HepG2 (cell line): ENCODE data around the gene ARHGAP5. TPM values are rescaled to one million over a fixed set of nuclear protein-coding genes. Genes with fewer than 3 reads are reported as not detected.

Experiments
- FOXK2 ChIP-seq: fragments of 450-650 bp; IDR thresholded peaks from 2 replicates; pipeline ENCODE4 v1.6.1; 2016
- GLI4 ChIP-seq: sonication (generic); formaldehyde crosslinking; IDR thresholded peaks from 2 replicates; pipeline ENCODE4 v1.5.1; 2020; ENCODE audit warnings: missing genetic modification reagents, mild to moderate bottlenecking, moderate library complexity, borderline replicate concordance
- HMGA1 ChIP-seq: sonication (generic); formaldehyde crosslinking; conservative IDR thresholded peaks from 2 replicates; pipeline ENCODE4 v1.4.0; 2020; ENCODE audit warnings: missing genetic modification reagents
- IRF9 ChIP-seq: sonication (generic); formaldehyde crosslinking; IDR thresholded peaks from 2 replicates; pipeline ENCODE4 v1.8.0; 2022; ENCODE audit warnings: missing genetic modification reagents, mild to moderate bottlenecking, borderline replicate concordance
- KAT2B ChIP-seq: fragments of 150-350 bp; IDR thresholded peaks from 2 replicates; pipeline ENCODE4 v1.6.1; 2014; ENCODE audit warnings: low read depth, low read length, borderline replicate concordance
- KDM4B ChIP-seq: sonication (generic); formaldehyde crosslinking; IDR thresholded peaks from 2 replicates; pipeline ENCODE4 v1.4.0; 2020; ENCODE audit warnings: missing genetic modification reagents
- POLR2A ChIP-seq, 2 experiments: IDR thresholded peaks; 2 replicates each; pipeline ENCODE4 v1.6.1; 2011; ENCODE audit warnings: low read depth in 2 of 2, low read length in 2 of 2, mild to moderate bottlenecking in 1 of 2, moderate library complexity in 1 of 2; ENCODE audit not compliant: insufficient read depth in 1 of 2
- POLR2G ChIP-seq: fragments of 200-400 bp; formaldehyde crosslinking; IDR thresholded peaks from 2 replicates; pipeline ENCODE4 v1.6.1; 2018; ENCODE audit warnings: mild to moderate bottlenecking, low read depth, low read length, moderate library complexity
- SP1 ChIP-seq, 2 experiments: fragments of 450-650 bp in 1 of 2; sonication (generic) in 1 of 2; formaldehyde crosslinking in 1 of 2; IDR thresholded peaks; 2 replicates each; pipeline versions ENCODE4 v1.4.0 to v1.6.1; 2016 to 2020; ENCODE audit warnings: missing genetic modification reagents in 1 of 2
- TGIF2 ChIP-seq: IDR thresholded peaks from 2 replicates; pipeline ENCODE4 v1.6.1; 2016; ENCODE audit warnings: control low read depth, missing compliant biosample characterization
- TIGD3 ChIP-seq: sonication (generic); formaldehyde crosslinking; IDR thresholded peaks from 2 replicates; pipeline ENCODE4 v1.5.1; 2020; ENCODE audit warnings: mild to moderate bottlenecking, missing genetic modification reagents, borderline replicate concordance
- ZKSCAN5 ChIP-seq: sonication (generic); formaldehyde crosslinking; IDR thresholded peaks from 2 replicates; pipeline ENCODE4 v1.5.1; 2020; ENCODE audit warnings: mild to moderate bottlenecking, missing genetic modification reagents
- ZNF143 ChIP-seq: sonication (generic); formaldehyde crosslinking; IDR thresholded peaks from 2 replicates; pipeline ENCODE4 v1.4.0; 2020; ENCODE audit warnings: missing genetic modification reagents
- ZNF205 ChIP-seq: IDR thresholded peaks from 2 replicates; pipeline ENCODE4 v1.6.1; 2018; ENCODE audit warnings: missing biosample characterization, missing genetic modification reagents
- ZNF280B ChIP-seq: sonication (generic); formaldehyde crosslinking; IDR thresholded peaks from 2 replicates; pipeline ENCODE4 v1.5.0; 2020; ENCODE audit warnings: missing genetic modification reagents, mild to moderate bottlenecking, borderline replicate concordance
- ZNF281 ChIP-seq: sonication (generic); formaldehyde crosslinking; IDR thresholded peaks from 2 replicates; pipeline ENCODE4 v1.4.0; 2020; ENCODE audit warnings: missing genetic modification reagents, borderline replicate concordance
- ZNF672 ChIP-seq: sonication (generic); formaldehyde crosslinking; IDR thresholded peaks from 2 replicates; pipeline ENCODE4 v1.8.1; 2022; ENCODE audit warnings: missing genetic modification reagents
- ZSCAN12 ChIP-seq: sonication (generic); formaldehyde crosslinking; IDR thresholded peaks from 2 replicates; pipeline ENCODE4 v1.9.0; 2021; ENCODE audit warnings: mild to moderate bottlenecking, missing genetic modification reagents
- polyA plus RNA-seq, 8 experiments: library from polyadenylated mRNA; depleted of rRNA in 3 of 8; stranded (reverse) in 7 of 8; unstranded in 1 of 8; fragments of >200 nt; fragmentation: Illumina TruSeq in 4 of 8; extraction: Trizol in 4 of 8; gene quantifications; 2 replicates each; pipeline versions ENCODE4 v1.2.1 to v1.2.3, GENCODE V29; 2011 to 2016; ENCODE audit warnings: low read depth in 4 of 8, missing spikeins in 1 of 8, mixed read lengths in 1 of 8; ENCODE audit not compliant: insufficient read depth in 1 of 8
- total RNA-seq, 5 experiments: library from RNA; depleted of rRNA; stranded (reverse); fragments of >200 nt; fragmentation: Illumina TruSeq; extraction: Trizol; gene quantifications; 2 replicates each; pipeline ENCODE4 v1.2.3, GENCODE V29; 2016; ENCODE audit warnings: low read depth in 1 of 5
- TF ChIP-seq, protein P1 (sequence below): sonication (generic); formaldehyde crosslinking; conservative IDR thresholded peaks from 2 replicates; pipeline ENCODE4 v1.8.0; 2022; ENCODE audit warnings: low read depth, missing genetic modification reagents
- TF ChIP-seq, protein P2 (sequence below): sonication (generic); formaldehyde crosslinking; IDR thresholded peaks from 2 replicates; pipeline ENCODE4 v1.8.1; 2023; ENCODE audit warnings: missing genetic modification reagents, inconsistent platforms, borderline replicate concordance

ARHGAP5 gene
- total and polyA plus RNA-seq, 2 of the 13 experiments (the other 11 are each of a cell fraction or from before 2014, with no cell fraction given), result 33.7 to 144 TPM

GRCh38 chr14:32201816-32202490 is 124.8 kb downstream of the ARHGAP5 start, which contains the start of gene RNU6-7 (continued):
- TF ChIP-seq, protein P1, sequence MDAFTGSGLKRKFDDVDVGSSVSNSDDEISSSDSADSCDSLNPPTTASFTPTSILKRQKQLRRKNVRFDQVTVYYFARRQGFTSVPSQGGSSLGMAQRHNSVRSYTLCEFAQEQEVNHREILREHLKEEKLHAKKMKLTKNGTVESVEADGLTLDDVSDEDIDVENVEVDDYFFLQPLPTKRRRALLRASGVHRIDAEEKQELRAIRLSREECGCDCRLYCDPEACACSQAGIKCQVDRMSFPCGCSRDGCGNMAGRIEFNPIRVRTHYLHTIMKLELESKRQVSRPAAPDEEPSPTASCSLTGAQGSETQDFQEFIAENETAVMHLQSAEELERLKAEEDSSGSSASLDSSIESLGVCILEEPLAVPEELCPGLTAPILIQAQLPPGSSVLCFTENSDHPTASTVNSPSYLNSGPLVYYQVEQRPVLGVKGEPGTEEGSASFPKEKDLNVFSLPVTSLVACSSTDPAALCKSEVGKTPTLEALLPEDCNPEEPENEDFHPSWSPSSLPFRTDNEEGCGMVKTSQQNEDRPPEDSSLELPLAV (CRISPR knock-in tag), result 0 out of 2 replicates have a peak, but pooled peaks have one; percentile 58
- TF ChIP-seq ZNF672 (CRISPR knock-in tag) (no peak; the same call in 1 of the 2 replicates), ZNF280B (CRISPR knock-in tag) (0 out of 2 replicates have a peak, but pooled peaks have one; percentile 54), POLR2G (no peak), HMGA1 (0 out of 2 replicates have a peak, but pooled peaks have one; percentile 32), GLI4 (no peak), ZNF205 (no peak; the same call in none of the 2 replicates), ZNF281 (peak; percentile 21; the same call in 1 of the 2 replicates), IRF9 (CRISPR knock-in tag) (no peak; the same call in 1 of the 2 replicates), ZSCAN12 (CRISPR knock-in tag) (no peak), TIGD3 (0 out of 2 replicates have a peak, but pooled peaks have one; percentile 95), TGIF2 (CRISPR knock-in tag) (no peak), FOXK2 (no peak), KAT2B (no peak), SP1 (IDR thresholded peaks at IDR 0.05) (no peak), SP1 (CRISPR knock-in tag; IDR thresholded peaks at IDR 0.05) (peak; percentile 83), POLR2A (IDR thresholded peaks at IDR 0.05; ENCODE audit: insufficient read depth in 1 of 2, low read depth in 2 of 2, low read length in 2 of 2) (no peak), KDM4B (CRISPR knock-in tag) (no peak), ZKSCAN5 (CRISPR knock-in tag) (0 out of 2 replicates have a peak, but pooled peaks have one; percentile 3), ZNF143 (CRISPR knock-in tag) (peak; percentile 86)
- TF ChIP-seq, protein P2, sequence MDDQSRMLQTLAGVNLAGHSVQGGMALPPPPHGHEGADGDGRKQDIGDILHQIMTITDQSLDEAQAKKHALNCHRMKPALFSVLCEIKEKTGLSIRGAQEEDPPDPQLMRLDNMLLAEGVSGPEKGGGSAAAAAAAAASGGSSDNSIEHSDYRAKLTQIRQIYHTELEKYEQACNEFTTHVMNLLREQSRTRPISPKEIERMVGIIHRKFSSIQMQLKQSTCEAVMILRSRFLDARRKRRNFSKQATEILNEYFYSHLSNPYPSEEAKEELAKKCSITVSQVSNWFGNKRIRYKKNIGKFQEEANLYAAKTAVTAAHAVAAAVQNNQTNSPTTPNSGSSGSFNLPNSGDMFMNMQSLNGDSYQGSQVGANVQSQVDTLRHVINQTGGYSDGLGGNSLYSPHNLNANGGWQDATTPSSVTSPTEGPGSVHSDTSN (CRISPR knock-in tag), result no peak
